Urinary bladder (tissue), 4 donors: ENCODE measurements around the gene PBLD. TPM values are rescaled to one million over a fixed set of nuclear protein-coding genes. Genes with fewer than 3 reads are reported as not detected.
"Not testable (repeated sequence)": the region's sequence is repeated elsewhere in the genome, so short reads cannot be mapped to it uniquely, and the experiment has no call there.

ENCODE experiments used
- DNase-seq: peaks from one replicate; pipeline ENCODE4 v3.0.0-alpha.2; 2015; ENCODE audit errors: extremely low spot score
- H3K27ac ChIP-seq: one replicate; pipeline ENCODE4 v1.5.1; 2013; ENCODE audit warnings: low read depth, mild to moderate bottlenecking, moderate library complexity
- H3K36me3 ChIP-seq: one replicate; pipeline ENCODE4 v1.6.1; 2013; ENCODE audit warnings: mild to moderate bottlenecking, moderate library complexity; ENCODE audit not compliant: insufficient read depth
- H3K4me1 ChIP-seq: one replicate; pipeline ENCODE4 v1.6.1; 2013; ENCODE audit warnings: mild to moderate bottlenecking, moderate library complexity; ENCODE audit not compliant: insufficient read depth
- H3K4me3 ChIP-seq: one replicate; pipeline ENCODE4 v1.5.1; 2013; ENCODE audit warnings: low read depth, low read length
- WGBS: extraction: QIAGEN DNeasy Blood & Tissue Kit; methylation state at CpG from one replicate; pipeline ENCODE4 v1.1.7; 2013; 5-methylcytosine and 5-hydroxymethylcytosine counted together
- polyA plus RNA-seq: library from polyadenylated mRNA; stranded (reverse); fragments of 200-250 nt; gene quantifications from one replicate; pipeline ENCODE4 v1.2.3, GENCODE V29; 2013
- total RNA-seq: library from RNA; depleted of rRNA; stranded (reverse); fragments of >200 nt; gene quantifications from one replicate; pipeline ENCODE4 v1.2.3, GENCODE V29; 2014
- donor health status: healthy with polysubstance abuse.
- donor health status: healthy.

PBLD gene
- total and polyA plus RNA-seq, 2 donors, result 3.5 to 9.5 TPM

GRCh38 chr10:68280758-68281157, 52.0 kb downstream of the PBLD start:
- H3K4me3 ChIP-seq, result no peak overlapping the region
- no peak overlapping the region for H3K27ac ChIP-seq
- no peak for DNase-seq
- no peaks in the 10 kb centered on the region for H3K4me1 ChIP-seq
- no peaks in the 10 kb centered on the region for H3K36me3 ChIP-seq
- WGBS, result 96% methylated on average over 4 of the region's 4 CpGs

GRCh38 chr10:68278906-68279753, 53.6 kb downstream of the PBLD start:
- H3K36me3 ChIP-seq, H3K4me3 ChIP-seq, H3K4me1 ChIP-seq, H3K27ac ChIP-seq, DNase-seq: not testable (repeated sequence)
- WGBS, result 97% methylated on average over 70 of the region's 70 CpGs

GRCh38 chr10:68277814-68278213, 54.9 kb downstream of the PBLD start:
- WGBS, result 95% methylated on average over 2 of the region's 2 CpGs
- not testable (repeated sequence) for H3K4me3 ChIP-seq, H3K36me3 ChIP-seq, DNase-seq, H3K27ac ChIP-seq, H3K4me1 ChIP-seq

GRCh38 chr10:68276224-68276623, 56.5 kb downstream of the PBLD start:
- Histone ChIP-seq H3K36me3 (no peaks in the 10 kb centered on the region), H3K27ac (no peak overlapping the region), H3K4me3 (no peak overlapping the region), H3K4me1 (no peaks in the 10 kb centered on the region)
- DNase-seq, result no peak

DNA sequence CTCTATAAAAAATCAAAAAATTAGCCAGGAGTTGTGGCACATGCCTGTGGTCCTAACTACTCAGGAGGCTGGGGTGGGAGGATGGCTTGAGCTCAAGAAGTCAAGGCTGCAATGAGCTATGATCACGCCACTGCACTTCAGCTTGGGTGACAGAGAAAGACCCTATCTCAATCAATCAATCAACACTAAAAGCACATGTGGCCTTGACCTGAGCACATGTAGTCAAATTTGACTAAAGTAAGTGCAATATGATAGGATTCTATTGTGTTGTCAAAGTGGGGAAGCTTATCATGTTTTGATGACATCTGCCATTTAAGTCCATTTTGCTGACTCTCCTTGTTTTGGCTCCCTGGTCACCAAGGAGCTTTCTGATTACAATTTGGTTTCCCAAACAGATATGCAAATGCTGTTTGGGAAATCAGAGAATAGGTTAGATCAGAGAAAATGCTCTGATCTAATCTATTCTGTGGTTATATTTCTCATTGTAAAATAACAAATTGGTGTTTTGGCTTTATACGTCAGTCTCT, 57.1 kb downstream of the PBLD start:
- WGBS, result 93% methylated on average over 2 of the region's 2 CpGs
- no peak overlapping the region for H3K27ac ChIP-seq
- no peak for DNase-seq

GRCh38 chr10:68272833-68273232, 59.9 kb downstream of the PBLD start:
- Histone ChIP-seq H3K4me1 (no peaks in the 10 kb centered on the region), H3K36me3 (no peaks in the 10 kb centered on the region), H3K4me3 (no peak overlapping the region), H3K27ac (no peak overlapping the region)
- DNase-seq, result no peak

More for the DNA sequence above, 57.1 kb downstream of the PBLD start:
- no peaks in the 10 kb centered on the region for H3K36me3 ChIP-seq
- no peak overlapping the region for H3K4me3 ChIP-seq
- H3K4me1 ChIP-seq, result no peaks in the 10 kb centered on the region

DNA sequence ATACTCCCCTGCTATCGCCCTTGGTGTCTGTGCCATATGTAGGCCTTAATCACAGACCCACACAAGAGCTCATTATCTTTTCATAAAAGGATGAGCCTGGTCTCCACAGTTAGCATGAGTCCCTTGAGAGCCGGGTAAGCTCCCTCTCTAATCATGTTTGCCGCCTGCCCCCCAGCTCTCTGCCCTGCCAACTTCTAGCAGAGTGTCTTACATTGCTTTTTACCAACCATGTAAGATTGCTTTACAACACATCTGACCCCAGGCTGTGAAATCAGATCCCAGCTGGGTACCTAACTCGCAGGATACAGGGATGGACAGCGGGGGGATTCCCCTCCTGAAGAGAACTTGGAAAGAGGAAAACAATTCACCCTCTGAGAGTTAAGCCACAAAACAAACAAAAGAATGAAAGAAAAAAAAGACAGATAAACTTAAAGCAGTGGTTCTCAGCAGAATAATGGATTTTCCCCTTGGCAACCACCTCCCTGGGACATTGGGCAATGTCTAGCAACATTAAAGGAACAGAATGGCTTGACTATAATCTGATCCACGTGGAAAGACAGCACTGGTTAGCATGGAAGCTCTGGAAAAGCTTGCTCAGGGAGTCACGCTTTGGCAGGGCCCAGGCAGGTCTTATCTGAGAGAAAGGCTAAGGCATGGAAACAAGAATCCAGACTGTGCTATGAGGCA, 61.4 kb downstream of the PBLD start:
- no peak for DNase-seq
- Histone ChIP-seq H3K4me3 (no peak overlapping the region), H3K27ac (no peak overlapping the region), H3K36me3 (no peaks in the 10 kb centered on the region), H3K4me1 (no peaks in the 10 kb centered on the region)
- 63% methylated on average over 7 of the region's 7 CpGs for WGBS

DNA sequence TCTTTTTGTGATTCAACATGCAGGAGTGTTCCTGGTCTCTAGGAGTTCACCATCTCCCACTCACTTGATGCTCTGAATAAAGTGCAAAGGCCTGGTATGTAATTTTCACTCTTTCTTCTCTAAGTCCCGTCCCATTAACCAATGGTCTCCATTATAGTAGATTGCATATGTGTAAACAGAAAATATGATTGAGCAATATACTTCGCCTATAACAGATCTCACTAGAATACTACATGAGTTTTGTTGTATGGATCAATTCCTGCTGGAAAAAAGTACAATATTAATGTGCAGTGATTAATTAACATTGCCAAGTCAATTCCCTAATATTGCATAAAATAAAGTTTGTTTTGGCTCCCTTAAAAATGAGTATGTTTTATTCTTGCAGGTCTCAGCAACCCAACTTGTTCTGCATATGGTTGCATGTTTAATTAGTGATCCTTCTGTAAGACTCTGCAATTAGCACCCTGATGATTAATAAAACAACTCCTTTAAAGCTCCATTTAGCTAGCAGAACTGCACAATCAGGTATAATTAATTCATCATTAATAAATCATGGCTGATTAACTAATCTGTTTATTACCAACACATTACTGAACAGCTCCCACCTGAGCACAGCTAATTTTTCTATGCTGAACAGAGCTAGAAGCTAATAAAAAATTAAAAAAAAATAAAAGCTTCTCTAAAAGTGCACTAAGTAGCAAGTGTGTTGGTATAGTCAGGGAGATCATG, 63.0 kb downstream of the PBLD start:
- no peak overlapping the region for H3K4me3 ChIP-seq
- H3K27ac ChIP-seq, result no peak overlapping the region
- no peaks in the 10 kb centered on the region for H3K4me1 ChIP-seq
- no peaks in the 10 kb centered on the region for H3K36me3 ChIP-seq
- 92% methylated on average over 2 of the region's 2 CpGs for WGBS
- DNase-seq, result no peak

DNA sequence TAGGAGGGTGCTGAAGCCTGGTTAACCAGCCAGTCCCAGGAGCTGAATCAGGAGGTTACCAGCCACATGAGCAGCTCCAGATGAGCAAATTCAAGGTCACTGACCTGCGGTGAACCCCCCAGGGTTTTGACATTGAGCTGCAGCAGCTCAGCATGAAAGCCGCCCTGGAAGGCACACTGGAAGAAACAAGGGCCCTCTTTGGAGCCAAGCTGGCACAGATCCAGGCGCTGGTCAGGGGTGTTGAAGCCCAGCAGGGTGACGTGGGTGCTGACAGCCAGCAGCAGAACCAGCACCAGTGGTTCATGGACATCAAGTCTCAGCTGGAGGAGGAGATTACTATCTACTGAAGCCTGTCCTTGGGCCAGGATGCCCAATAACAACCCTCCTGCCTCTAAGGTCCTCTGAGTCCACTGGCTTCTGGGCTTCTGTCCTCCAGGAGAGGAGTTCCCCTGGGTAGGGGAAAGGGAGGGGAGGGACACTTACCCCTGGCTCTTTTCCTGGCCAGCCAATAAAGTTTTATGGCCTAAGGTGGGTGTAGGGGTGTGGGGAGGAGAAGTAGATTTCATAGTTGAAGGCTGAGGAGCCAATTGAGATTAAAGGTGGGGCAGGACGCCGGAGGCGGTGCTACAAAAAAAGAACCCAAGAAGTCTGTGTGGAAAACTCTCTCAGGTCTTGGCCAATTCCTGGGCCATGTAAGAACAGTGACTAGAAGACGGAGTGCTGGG, 71.4 kb downstream of the PBLD start:
- 77% methylated on average over 8 of the region's 8 CpGs for WGBS
- Histone ChIP-seq H3K4me3 (no peak overlapping the region), H3K27ac (no peak overlapping the region), H3K4me1 (no peaks in the 10 kb centered on the region), H3K36me3 (no peaks in the 10 kb centered on the region)
- no peak for DNase-seq

GRCh38 chr10:68253346-68253745, 79.4 kb downstream of the PBLD start:
- no peak for DNase-seq
- no peak overlapping the region for H3K4me3 ChIP-seq
- 55% methylated on average over 1 of the region's 1 CpG for WGBS
- H3K4me1 ChIP-seq, result no peaks in the 10 kb centered on the region
- H3K27ac ChIP-seq, result no peak overlapping the region
- no peaks in the 10 kb centered on the region for H3K36me3 ChIP-seq

- no peak for DNase-seq
- no peaks in the 10 kb centered on the region for H3K36me3 ChIP-seq
- H3K4me1 ChIP-seq, result no peaks in the 10 kb centered on the region
- no peak overlapping the region for H3K27ac ChIP-seq
- 81% methylated on average over 5 of the region's 5 CpGs for WGBS
- no peak overlapping the region for H3K4me3 ChIP-seq
Measured at GRCh38 chr10:68251625-68252495, 80.9 kb downstream of the PBLD start.

DNA sequence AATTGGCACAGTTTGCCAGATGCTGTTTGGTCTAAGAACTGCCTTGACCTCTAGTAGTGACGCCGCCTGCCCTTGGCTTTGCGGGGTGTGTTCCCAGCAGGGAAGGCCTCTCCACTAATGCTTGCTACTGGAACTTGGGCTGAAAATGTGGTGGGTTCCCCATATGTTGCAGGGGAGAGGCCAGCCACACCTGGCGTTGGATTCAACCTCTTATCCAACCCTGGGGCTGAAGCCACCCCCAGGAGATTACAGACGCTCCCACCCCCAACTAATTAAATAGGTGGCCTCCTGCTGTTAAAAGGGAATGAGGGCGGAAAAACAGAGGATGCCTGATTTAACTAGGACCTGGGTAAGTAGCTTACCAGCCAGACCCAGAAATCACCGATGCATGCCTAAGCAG, 81.6 kb downstream of the PBLD start:
- H3K27ac ChIP-seq, result no peak overlapping the region
- no peaks in the 10 kb centered on the region for H3K4me1 ChIP-seq
- DNase-seq, result no peak
- no peak overlapping the region for H3K4me3 ChIP-seq
- no peaks in the 10 kb centered on the region for H3K36me3 ChIP-seq
- WGBS, result 70% methylated on average over 7 of the region's 7 CpGs
